ENCODE results near the gene APEX2.
A peak's percentile ranks its signal among the peaks of the same experiment; 100 is the strongest.
"Not testable (repeated sequence)": the region's sequence is repeated elsewhere in the genome, so short reads cannot be mapped to it uniquely, and the experiment has no call there.

Gene APEX2

GRCh38 chrX:55014897-55015299 is 14.7 kb downstream of the APEX2 start:
- DNase-seq, result no peak

- no peak for DNase-seq
Measured at GRCh38 chrX:55026143-55026542, 26.0 kb downstream of the APEX2 start.

GRCh38 chrX:55026840-55027239 is 26.7 kb downstream of the APEX2 start:
- DNase-seq, result no peak

GRCh38 chrX:55028040-55028439 is 27.9 kb downstream of the APEX2 start:
- DNase-seq, result no peak

GRCh38 chrX:55028611-55029010 is 28.4 kb downstream of the APEX2 start:
- DNase-seq, result no peak

- DNase-seq, result no peak
Measured at GRCh38 chrX:55029291-55029690, 29.1 kb downstream of the APEX2 start.

- DNase-seq, result no peak
Measured at GRCh38 chrX:55030271-55031205, 30.4 kb downstream of the APEX2 start, which contains the start of gene ALAS2. Gene ALAS2, minus strand, starts transcription at chrX:55030977. Its CDS starts 4,977 bp downstream, at chrX:55026000.

- DNase-seq, result no peak
Measured at GRCh38 chrX:55033429-55033828, 33.3 kb downstream of the APEX2 start.

- DNase-seq, result no peak
Measured at GRCh38 chrX:55039471-55039870, 39.3 kb downstream of the APEX2 start.

GRCh38 chrX:55041514-55041913 is 41.4 kb downstream of the APEX2 start:
- DNase-seq, result no peak

- DNase-seq, result not testable (repeated sequence)
Measured at GRCh38 chrX:55050599-55050998, 50.4 kb downstream of the APEX2 start.

- DNase-seq, result peak; percentile 12
Measured at GRCh38 chrX:55056820-55057674, 56.9 kb downstream of the APEX2 start.

GRCh38 chrX:55057675-55058249 is 57.6 kb downstream of the APEX2 start:
- DNase-seq, result peak; percentile 33
